NT2/D1 (cell line): ENCODE data around the gene TAF11L13.

Source experiments
- YY1 ChIP-seq: IDR thresholded peaks from 2 replicates; pipeline ENCODE4 v1.6.1; 2011; ENCODE audit not compliant: insufficient read length, insufficient read depth
- ZNF274 ChIP-seq: IDR thresholded peaks from 2 replicates; pipeline ENCODE4 v1.6.1; 2011; ENCODE audit warnings: mild to moderate bottlenecking, low read depth, low read length

DNA sequence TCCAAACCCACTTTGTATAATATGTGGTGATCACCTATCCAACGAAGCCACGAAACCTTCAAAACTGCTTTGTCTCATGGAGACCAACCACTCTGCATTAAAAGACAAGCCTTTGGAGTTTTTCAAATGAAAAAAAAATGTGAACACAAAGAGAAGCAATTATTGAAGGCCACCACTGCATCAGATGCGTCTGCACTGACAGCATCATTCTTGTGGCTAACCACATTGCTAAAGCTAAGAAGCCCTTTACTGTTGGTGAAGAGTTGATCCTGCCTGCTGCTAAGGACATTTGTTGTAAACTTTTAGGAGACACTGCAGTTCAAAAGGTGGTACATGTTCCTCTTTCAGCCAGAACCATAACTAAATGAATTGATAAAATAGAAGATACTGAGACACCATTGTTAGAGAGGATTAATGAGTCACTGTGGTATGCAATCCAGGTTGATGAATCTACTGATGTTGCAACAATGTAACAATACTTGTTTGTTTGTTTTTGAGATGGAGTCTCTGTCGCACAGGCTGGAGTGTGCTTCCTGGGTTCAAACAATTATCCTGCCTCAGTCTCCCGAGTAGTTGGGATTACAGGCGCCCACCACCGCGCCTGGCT, 47.8 kb downstream of the TAF11L13 start:
- TF ChIP-seq YY1: no peak
- no peak for TF ChIP-seq ZNF274
